Measurements from ENCODE around the gene TRPM2. TPM values are rescaled to one million over a fixed set of nuclear protein-coding genes. Genes with fewer than 3 reads are reported as not detected.

The TRPM2 gene
- total RNA-seq, 1 donor from 2014 or later: not detected

GRCh38 chr21:44439211-44439600 is 85.8 kb downstream of the TRPM2 start:
- peak; percentile 21 for DNase-seq (ENCODE audit: low read depth)

DNA sequence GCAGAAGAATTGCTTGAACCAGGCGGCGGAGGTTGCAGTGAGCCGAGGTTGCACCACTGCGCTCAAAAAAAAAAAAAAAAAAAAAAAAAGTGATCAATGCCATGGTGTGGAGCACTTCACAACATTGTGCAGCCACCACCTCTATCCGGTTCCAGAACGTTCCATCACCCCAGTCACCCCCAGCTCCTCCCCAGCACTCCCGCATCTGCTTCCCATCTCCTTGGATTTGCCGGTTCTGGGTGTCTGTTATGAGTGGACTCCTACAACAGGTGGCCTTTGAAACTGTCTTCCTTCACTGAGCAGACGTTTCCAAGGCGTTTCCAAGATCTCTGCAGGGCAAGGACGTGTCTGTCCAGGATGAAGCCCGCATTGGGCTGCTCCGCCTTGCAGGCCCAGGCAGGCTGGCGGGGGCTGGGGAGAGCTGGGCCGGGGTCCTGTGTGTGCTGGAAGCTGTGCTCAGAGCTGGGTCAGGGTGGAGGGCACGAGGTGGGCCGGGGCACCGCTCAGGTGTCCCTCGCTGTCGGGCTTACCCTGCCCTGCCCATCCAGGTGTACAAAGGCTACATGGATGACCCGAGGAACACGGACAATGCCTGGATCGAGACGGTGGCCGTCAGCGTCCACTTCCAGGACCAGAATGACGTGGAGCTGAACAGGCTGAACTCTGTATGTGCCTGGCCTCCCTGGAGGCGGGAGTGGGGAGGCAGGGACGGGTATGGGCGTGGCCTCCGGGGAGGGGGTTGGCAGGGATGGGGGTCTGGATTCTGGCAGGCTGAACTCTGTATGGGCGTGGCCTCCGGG is 87.0 kb downstream of the TRPM2 start:
- DNase-seq (ENCODE audit: low read depth): no peak

GRCh38 chr21:44441041-44441400 is 87.6 kb downstream of the TRPM2 start:
- DNase-seq (ENCODE audit: low read depth): no peak

DNA sequence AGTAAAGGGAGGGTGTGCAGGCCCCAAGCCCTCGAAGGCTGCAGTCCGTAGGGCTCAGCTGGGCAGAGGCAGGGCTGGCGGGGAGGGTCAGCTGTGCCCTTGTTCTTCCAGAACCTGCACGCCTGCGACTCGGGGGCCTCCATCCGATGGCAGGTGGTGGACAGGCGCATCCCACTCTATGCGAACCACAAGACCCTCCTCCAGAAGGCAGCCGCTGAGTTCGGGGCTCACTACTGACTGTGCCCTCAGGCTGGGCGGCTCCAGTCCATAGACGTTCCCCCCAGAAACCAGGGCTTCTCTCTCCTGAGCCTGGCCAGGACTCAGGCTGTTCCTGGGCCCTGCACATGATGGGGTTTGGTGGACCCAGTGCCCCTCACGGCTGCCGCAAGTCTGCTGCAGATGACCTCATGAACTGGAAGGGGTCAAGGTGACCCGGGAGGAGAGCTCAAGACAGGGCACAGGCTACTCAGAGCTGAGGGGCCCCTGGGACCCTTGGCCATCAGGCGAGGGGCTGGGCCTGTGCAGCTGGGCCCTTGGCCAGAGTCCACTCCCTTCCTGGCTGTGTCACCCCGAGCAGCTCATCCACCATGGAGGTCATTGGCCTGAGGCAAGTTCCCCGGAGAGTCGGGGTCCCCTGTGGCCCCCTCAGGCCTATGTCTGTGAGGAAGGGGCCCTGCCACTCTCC is 88.3 kb downstream of the TRPM2 start:
- DNase-seq (ENCODE audit: low read depth): no peak

GRCh38 chr21:44442266-44443125 is 89.1 kb downstream of the TRPM2 start:
- DNase-seq (ENCODE audit: low read depth): no peak

- no peak for DNase-seq (ENCODE audit: low read depth)
These were observed 90.0 kb downstream of the TRPM2 start for GRCh38 chr21:44443291-44443890.

DNA sequence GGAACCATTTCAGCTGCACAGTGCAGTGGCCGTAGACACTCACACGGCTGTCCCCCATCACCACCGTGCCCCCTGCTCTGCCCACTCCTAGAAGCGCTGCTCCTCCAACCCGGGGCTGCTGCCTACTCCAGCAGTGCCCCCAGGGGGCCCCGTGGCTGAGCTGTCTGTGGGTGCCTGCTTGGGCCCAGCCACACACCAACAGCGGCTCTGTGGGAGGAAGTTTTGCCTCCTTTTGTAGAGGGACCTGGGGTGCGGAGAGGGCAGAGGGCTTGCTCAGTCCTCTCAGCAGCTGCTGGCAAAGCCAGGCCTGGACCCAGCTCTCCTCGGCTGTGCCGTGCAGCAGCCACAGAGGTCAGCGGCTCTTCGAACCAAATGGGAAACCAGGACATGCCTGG is 90.5 kb downstream of the TRPM2 start:
- DNase-seq (ENCODE audit: low read depth): no peak

- no peak for DNase-seq (ENCODE audit: low read depth)
These were observed 91.0 kb downstream of the TRPM2 start for GRCh38 chr21:44444286-44444931.

DNA sequence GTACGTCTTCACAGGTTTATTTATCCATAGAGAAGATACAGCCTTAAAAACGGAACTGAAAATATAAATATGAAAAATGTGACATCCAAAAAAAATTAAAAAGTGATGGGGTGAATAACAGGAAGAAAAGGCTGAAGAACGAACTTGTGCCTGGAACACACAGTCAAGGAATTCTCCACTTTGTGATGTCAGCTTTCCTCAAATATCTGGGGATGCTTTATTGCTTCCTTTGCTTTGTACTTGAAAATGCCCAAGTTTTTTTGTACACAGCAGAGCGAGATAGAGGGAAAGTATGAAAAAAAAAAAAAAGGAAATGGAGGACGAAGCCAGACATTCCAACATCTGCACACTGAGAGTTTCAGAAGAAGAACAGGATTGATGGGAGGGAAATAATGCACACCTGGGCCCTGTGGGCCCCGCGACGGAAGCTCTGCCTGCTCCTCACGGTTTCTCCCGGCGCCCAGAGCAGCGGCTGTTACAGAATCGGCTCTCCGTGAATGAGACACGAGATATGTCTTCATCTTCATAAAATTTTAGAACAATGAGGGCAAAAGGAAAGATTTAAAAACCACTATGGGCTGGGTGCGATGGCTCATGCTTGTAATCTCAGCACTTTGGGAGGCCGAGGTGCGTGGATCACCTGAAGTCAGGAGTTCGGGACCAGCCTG is 91.9 kb downstream of the TRPM2 start:
- DNase-seq (ENCODE audit: low read depth): no peak

DNA sequence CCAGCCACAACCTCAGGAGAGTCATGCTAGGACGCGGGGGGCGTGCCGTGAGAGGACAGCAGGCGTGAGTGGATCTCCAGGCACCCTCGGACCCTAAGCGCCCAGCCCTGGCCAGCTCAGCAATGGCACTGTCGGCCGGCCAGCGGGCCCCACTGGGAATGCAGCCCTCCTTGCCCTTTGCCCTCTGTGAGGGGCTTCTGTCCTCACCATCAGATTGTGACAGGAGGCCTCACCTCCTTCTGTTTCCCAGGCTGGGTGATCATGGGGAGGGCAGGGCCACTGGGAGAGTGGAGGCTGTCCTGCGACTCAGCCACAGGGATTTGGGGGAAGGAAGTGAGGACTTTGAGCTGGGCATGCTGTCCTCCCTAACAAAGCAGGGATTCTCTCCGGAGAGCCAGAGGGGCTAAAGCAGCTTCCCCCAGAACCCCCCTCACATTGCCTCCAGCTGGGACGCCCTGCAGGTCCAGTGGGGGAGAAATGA is 95.3 kb downstream of the TRPM2 start:
- no peak for DNase-seq (ENCODE audit: low read depth)

- peak; percentile 41 for DNase-seq (ENCODE audit: low read depth)
These were observed 96.3 kb downstream of the TRPM2 start for GRCh38 chr21:44449473-44450363.

DNA sequence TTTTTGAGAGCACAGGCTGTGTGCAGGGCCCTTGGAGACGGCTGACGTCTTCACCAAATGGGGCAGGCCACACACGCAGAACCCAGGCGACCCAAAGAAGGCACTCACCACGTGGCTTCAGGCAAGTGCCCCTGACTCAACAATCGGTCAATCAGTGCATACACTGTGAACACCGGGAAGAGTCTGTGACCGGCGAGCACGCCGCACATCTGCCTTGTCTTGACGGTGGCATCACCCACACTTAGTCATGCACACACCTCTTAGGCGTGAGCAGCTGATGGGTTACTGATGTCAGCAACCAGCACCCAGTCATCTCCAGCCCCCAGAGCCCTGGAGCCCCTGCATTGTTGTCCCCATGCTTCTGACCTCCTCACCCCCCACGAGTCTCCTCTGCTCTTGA is 97.0 kb downstream of the TRPM2 start:
- no peak for DNase-seq (ENCODE audit: low read depth)

DNA sequence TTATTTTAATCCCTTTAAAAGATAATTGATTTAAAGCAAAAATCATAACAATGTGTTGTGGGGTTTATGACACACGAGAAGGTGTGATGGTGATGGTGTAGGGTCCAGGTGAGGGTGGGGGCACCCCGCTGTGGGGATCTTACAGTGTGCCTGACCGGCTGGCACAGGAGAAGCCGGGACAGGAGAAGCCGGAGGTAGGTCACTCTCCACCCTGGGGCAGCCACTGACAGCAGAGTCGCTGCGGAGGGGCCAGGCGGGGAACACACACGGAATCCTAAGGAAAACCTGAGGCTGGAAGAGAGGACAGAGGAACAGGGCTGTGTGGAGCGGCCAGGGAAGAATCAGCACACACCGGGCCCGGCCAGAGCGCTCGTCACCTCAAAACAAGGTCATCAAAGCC is 97.6 kb downstream of the TRPM2 start:
- no peak for DNase-seq (ENCODE audit: low read depth)

- no peak for DNase-seq (ENCODE audit: low read depth)
These were observed 99.7 kb downstream of the TRPM2 start for GRCh38 chr21:44453120-44453519.

GRCh38 chr21:44454058-44454457 is 100.6 kb downstream of the TRPM2 start:
- DNase-seq (ENCODE audit: low read depth): no peak

- DNase-seq (ENCODE audit: low read depth): no peak
These were observed 101.5 kb downstream of the TRPM2 start, which contains the start of gene LRRC3 for GRCh38 chr21:44454747-44455523. LRRC3 (plus strand) TSS chr21:44455510; CDS start chr21:44456645, 1,135 bp downstream.

GRCh38 chr21:44455524-44456213 is 102.2 kb downstream of the TRPM2 start:
- DNase-seq (ENCODE audit: low read depth): no peak
